HG02970 (cell line): ENCODE measurements around the gene CEP85L.

ENCODE experiments used
- ATAC-seq: cut with Tn5 transposase; IDR thresholded peaks from one replicate; pipeline ENCODE4 v1.9.1; 2021; ENCODE audit warnings: mild to moderate bottlenecking, moderate library complexity, moderate number of reproducible peaks; ENCODE audit not compliant: unreplicated experiment, low FRiP score

Gene CEP85L

GRCh38 chr6:118546164-118546879 is 105.1 kb downstream of the CEP85L start:
- no peak for ATAC-seq

DNA sequence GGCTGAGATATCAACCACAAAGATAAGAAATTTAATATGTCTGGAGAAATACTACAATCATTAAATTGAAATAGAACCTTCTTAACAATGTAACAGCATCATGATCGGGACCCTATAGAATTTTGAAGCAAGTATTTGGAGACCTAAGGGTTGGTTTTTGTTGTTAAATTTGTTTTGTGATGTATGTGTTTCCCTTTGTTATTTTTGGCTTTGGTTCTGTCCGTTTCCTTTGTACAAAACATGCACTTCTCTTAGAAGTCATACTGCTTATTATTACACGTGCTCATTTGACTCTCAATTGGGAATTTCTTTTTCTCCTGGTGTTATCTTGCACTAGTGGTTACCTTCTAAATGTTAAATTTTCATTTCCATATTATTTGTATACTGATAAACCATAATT is 107.3 kb downstream of the CEP85L start:
- ATAC-seq = no peak

GRCh38 chr6:118542184-118542952 is 109.0 kb downstream of the CEP85L start:
- ATAC-seq = no peak

DNA sequence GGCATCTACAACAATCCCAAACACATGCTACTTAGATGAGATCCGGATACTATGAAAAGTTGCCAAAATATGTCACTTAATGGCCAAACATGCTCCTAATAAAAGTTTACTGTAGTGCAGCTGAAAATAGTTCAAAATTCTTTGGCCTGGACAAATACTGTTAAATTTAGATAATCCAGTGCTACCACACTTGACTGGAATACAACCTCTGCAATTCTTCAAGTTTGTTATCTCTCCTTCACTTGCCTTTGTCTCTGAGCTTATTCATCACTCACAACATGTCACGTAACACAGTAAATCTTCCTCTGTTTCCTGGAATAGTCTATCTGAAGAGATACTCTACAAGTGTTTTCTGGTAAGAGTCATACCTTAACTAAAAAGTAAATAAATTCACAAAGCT is 113.8 kb downstream of the CEP85L start:
- ATAC-seq = no peak

- ATAC-seq = no peak
Observed at GRCh38 chr6:118536478-118536877, 114.9 kb downstream of the CEP85L start.

GRCh38 chr6:118535176-118535844 is 116.1 kb downstream of the CEP85L start:
- no peak for ATAC-seq

DNA sequence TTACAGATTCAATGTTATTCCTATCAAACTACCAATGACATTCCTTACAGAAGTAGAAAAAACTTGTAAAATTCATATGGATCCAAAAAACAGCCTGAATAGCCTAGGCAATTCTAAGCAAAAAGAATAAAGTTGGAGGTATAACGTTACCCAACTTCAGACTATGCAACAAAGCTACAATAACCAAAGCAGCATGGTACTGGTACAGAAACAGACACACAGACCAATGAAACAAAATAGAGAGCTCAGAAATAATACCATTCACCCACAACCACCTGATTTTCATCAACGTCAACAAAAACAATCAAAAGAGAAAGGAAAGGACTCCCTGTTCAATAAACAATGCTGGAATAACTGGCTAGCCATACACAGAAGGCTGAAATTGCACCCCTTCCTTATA is 120.4 kb downstream of the CEP85L start:
- ATAC-seq = no peak

- ATAC-seq = no peak
Observed at GRCh38 chr6:118529756-118530155, 121.6 kb downstream of the CEP85L start.

DNA sequence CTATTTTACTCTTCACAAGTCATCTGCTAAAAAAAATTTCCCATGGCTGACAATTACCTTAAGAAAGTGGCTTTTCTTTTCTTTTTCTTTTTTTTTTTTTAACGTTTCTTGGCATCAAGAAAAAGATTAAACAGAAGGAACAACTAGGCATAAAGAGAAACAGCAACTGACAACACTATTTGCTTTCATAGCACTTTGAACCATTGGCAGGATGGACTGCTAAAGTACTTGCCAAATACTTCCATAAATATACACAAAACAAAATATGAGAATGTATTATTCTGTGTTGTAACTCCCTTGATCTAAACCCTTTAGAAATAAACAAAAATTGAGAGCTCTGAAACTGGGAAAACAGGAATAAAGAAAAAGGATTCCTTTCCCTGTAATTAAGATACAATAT is 123.3 kb downstream of the CEP85L start:
- no peak for ATAC-seq

DNA sequence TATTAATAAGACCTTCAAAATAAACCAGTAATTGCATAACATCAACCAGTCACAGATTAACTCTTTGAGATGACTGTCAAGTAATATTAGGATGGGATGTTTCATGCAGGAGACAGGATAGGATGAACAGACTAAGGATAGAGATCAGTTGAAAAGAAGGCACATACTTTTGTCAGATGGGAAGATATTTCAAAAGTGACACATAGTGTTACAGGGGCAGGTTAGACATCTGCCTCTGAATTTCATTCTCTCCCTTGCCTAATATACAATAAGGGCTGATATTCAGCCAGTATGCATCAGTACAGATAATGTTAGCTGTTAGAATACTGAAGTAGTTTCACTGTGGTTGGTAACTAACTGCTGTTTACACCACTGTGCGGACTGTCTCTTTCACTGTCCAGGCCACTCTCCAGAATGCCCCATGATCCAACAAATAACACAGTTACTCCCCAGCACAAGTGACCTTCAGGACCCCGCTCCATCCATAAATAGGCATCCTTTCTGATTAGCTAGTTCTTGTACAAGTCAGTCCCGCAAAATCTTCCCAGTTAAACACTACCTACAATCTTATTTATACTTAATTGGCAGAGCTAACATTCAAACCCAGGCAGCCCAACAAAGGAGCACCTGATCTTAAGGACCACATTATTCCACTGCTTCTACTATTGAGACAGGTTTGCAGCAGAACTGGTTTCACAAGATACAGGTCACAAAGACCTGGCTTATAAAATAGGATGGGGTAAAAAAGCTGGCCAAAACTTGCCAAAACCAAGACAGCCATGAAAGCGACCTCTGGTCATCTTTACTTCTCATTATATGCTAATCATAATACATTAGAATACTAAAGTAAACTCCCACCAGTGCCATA is 125.2 kb downstream of the CEP85L start:
- ATAC-seq = no peak

GRCh38 chr6:118524686-118525085 is 126.7 kb downstream of the CEP85L start:
- no peak for ATAC-seq

- no peak for ATAC-seq
Observed at GRCh38 chr6:118523216-118523615, 128.2 kb downstream of the CEP85L start.

DNA sequence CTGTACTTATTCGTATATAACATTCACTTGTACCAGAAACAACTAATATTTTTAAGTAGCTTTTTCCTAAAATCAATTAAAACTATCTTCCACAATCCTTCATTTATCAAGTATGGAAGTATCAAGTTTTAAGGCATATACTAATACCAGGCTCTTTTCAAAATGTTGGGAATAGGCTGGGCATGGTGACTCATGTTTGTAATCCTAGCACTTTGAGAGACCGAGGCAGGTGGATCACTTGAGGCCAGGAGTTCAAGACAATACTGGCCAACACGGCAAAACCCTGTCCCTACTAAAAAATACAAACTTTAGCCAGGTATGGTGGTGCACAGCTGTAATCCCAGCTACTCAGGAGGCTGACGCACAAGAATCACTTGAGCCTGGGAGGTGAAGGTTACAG is 129.0 kb downstream of the CEP85L start:
- no peak for ATAC-seq

DNA sequence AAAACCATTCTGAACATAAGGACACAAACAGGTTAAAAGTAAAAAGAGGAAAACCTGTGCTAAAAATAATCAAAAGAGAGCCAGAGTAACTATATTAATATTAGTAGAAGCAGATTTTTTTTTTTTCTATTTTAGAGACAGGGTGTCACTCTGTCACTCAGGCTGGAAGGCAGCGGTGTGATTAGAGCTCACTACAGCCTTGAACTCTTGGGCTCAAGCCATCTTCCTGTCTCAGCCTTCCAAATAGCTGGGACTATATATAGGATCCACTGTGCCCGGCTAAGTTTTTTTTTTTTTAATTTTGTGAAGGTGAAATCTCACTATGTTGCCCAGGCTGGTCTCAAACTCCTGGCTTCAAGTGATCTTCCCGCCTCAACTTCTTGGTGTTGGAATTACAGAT is 136.7 kb downstream of the CEP85L start:
- ATAC-seq = no peak

- ATAC-seq = no peak
Observed at GRCh38 chr6:118511930-118512715, 139.3 kb downstream of the CEP85L start.

- ATAC-seq = no peak
Observed at GRCh38 chr6:118509009-118509617, 142.3 kb downstream of the CEP85L start.

DNA sequence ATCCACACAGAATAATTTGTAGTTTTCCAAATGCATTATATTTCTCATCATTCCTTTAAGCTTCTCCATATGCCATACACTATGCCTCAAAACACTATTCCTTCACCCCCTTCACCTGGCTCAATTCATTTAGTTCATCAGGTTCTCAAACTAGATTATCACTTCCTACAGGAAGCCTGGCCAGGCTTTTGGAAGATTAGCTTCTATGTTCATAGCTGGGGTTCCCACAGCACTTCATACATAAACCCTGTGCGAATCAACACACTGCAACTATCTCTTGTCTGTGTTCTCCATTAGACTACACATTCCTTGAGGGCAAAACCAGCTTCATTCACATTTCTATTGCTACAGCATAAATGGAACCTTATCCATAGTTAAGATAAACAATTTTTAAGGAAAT is 143.8 kb downstream of the CEP85L start:
- no peak for ATAC-seq

GRCh38 chr6:118506071-118506638 is 145.2 kb downstream of the CEP85L start:
- no peak for ATAC-seq

- ATAC-seq = no peak
Observed at GRCh38 chr6:118505656-118506055, 145.7 kb downstream of the CEP85L start.
